Measurements from ENCODE around the gene FCSK. TPM values are rescaled to one million over a fixed set of nuclear protein-coding genes. Genes with fewer than 3 reads are reported as not detected.

FCSK gene
- total and polyA plus RNA-seq, 2 of the 8 experiments (the other 6 are each of a cell fraction or from before 2014, with no cell fraction given): 4.6 to 5.1 TPM

DNA sequence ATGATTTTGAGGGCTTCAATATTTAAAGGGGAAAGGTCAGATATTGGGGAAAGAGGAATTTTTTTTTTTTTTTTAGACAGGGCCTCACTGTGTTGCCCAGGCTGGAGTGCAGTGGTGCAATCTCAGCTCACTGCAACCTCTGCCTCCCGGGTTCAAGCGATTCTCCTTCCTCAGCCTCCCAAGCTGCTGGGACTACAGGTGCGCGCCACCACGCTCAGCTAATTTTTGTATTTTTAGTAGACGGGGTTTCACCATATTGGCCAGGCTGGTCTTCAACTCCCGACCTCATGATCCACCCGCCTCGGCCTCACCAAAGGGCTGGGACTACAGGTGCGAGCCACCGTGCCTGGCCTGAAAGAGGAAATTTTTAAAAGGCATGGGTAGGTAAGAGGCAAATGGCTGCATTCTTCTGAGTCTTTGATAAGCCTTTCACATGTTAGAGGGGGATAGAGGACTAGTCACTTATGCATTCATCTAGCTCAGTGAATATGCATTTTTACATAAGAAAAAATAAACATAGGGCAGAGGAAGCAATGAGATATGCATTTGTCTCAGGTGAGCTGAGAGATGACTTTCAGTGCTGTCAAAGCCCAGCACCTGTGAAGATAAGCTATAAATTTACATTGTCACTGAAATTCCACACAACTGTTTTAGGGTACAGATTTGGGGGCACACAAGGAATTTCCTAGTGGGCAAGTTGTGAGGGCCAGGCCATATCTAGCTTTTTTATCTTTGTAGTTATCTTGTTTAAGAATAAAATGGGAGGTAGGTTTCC, 1.1 kb upstream of the FCSK start:
- WGBS, 2 experiments (ENCODE audit: extremely low coverage in 1 of 2, insufficient coverage in 1 of 2, insufficient read length in 1 of 2, insufficient replicate concordance in 2 of 2, low coverage in 1 of 2, low lambda C conversion rate in 2 of 2, missing lambda C conversion rate in 1 of 2): 91% methylated on average over 11 of the region's 11 CpGs; no CpG with 5 or more reads in 1 of the 2 experiments
- Histone ChIP-seq H3K4me1 (replicated peaks in 1 of 4; ENCODE audit: control insufficient read depth in 3 of 4, insufficient read depth in 4 of 4, low read length in 3 of 4) (peaks cover 0 to 2% (median 0%) of the 10 kb centered on the region in 4 experiments; a peak in 1 of 7 replicates), H2BK12ac (ENCODE audit: low read depth, low read length) (no peak overlapping the region), H3K9ac (replicated peaks in 1 of 4; ENCODE audit: extremely low read depth in 1 of 4, low read depth in 3 of 4, low read length in 3 of 4) (peak overlapping the region in 1 of 4 experiments; percentile 67; a peak in 1 of 7 replicates), H2BK15ac (ENCODE audit: low read length) (no peak overlapping the region), H3K27ac (ENCODE audit: low read depth, low read length) (no peak overlapping the region), H4K91ac (replicated peaks; ENCODE audit: insufficient read length, low read length) (no peak overlapping the region), H3K23ac (ENCODE audit: insufficient read length) (no peak overlapping the region), H3K36me3 (ENCODE audit: control insufficient read depth in 2 of 4, insufficient read depth in 4 of 4, low read length in 3 of 4) (no peaks in the 10 kb centered on the region), H3K56ac (replicated peaks; ENCODE audit: insufficient read length, low read depth, low read length) (no peak overlapping the region), H4K8ac (ENCODE audit: extremely low read depth, insufficient read depth, low read length) (no peak overlapping the region), H4K20me1 (replicated peaks in 1 of 2; ENCODE audit: control insufficient read depth in 1 of 2, insufficient read depth in 2 of 2, low read length in 2 of 2) (no peaks in the 10 kb centered on the region), H3K79me2 (ENCODE audit: control insufficient read depth in 1 of 2, insufficient read depth in 2 of 2, low read length in 2 of 2) (no peaks in the 10 kb centered on the region), H2BK5ac (ENCODE audit: low read depth, low read length) (no peak overlapping the region), H2AK5ac (ENCODE audit: low read depth, low read length) (no peak overlapping the region), H3K18ac (ENCODE audit: extremely low read depth, low read length) (no peak overlapping the region), H3K4me3 (ENCODE audit: extremely low read depth in 1 of 4, insufficient read depth in 2 of 4, low read depth in 3 of 4, low read length in 4 of 4) (peak overlapping the region; percentile 44 to 83 (median 78)), H3K4me2 (ENCODE audit: insufficient read depth in 1 of 2, low read depth in 2 of 2, low read length in 2 of 2) (peak overlapping the region; percentile 42 to 81), H3K9me3 (ENCODE audit: insufficient read depth in 2 of 2, low read depth in 1 of 2, low read length in 1 of 2) (no peaks in the 10 kb centered on the region), H3K23me2 (ENCODE audit: low read depth, low read length) (no peaks in the 10 kb centered on the region; the same call in 1 of the 2 replicates), H3K14ac (ENCODE audit: insufficient read length) (no peak overlapping the region), H2BK20ac (ENCODE audit: low read length) (no peak overlapping the region), H4K5ac (ENCODE audit: insufficient read length, low read depth, low read length) (no peak overlapping the region), H3K27me3 (replicated peaks in 1 of 4; ENCODE audit: control insufficient read depth in 3 of 4, extremely low read depth in 1 of 4, insufficient read depth in 3 of 4, low read length in 3 of 4) (no peaks in the 10 kb centered on the region), H3K4ac (replicated peaks; ENCODE audit: insufficient read length, low read depth, low read length) (no peak overlapping the region), H2BK120ac (replicated peaks; ENCODE audit: low read depth, low read length) (no peak overlapping the region), H2AFZ (ENCODE audit: low read length) (no peak overlapping the region; the same call in 1 of the 2 replicates), H3K79me1 (ENCODE audit: low read depth, low read length) (no peaks in the 10 kb centered on the region)
- POLR2A ChIA-PET (ENCODE audit: partially characterized antibody): interaction anchor here (1.1 to 5.1 kb wide), 12 partner anchors 10 to 166 kb away, joined by 3 to 37 read pairs (median 5); partner anchors contain the start of gene ST3GAL2
- TF ChIP-seq RAD21 (IDR thresholded peaks at IDR 0.05 in 1 of 2, conservative IDR thresholded peaks at IDR 0.05 in 1 of 2; ENCODE audit: low read depth in 2 of 2, low read length in 2 of 2) (no peak), TEAD4 (IDR thresholded peaks at IDR 0.05; ENCODE audit: low read depth, low read length) (no peak), YY1 (IDR thresholded peaks at IDR 0.05; ENCODE audit: low read depth, low read length) (no peak), TAF7 (optimal IDR thresholded peaks at IDR 0.05; ENCODE audit: borderline replicate concordance, low read depth, low read length) (no peak), BACH1 (IDR thresholded peaks at IDR 0.05; ENCODE audit: low read length) (no peak), MAFK (IDR thresholded peaks at IDR 0.05; ENCODE audit: low read depth, low read length) (no peak), KDM4A (IDR thresholded peaks at IDR 0.05; ENCODE audit: low read depth, low read length, severe bottlenecking) (no peak)
- no peak for FAIRE-seq
- DNase-seq (ENCODE audit: low read depth in 1 of 2, low spot score in 2 of 2): no peak
- CTCF ChIA-PET (ENCODE audit: partially characterized antibody): interaction anchor here (0.6 to 5.3 kb wide), 14 partner anchors 11 to 80 kb away, joined by 3 to 37 read pairs (median 4); partner anchors contain the start of gene ST3GAL2
